ENCODE data around the gene RAB20. TPM values are rescaled to one million over a fixed set of nuclear protein-coding genes. Genes with fewer than 3 reads are reported as not detected.

The RAB20 gene
- total RNA-seq, 1 experiment from 2014 or later = 10.6 TPM

- H3K4me3 ChIP-seq (replicated peaks in 1 of 2; ENCODE audit: low read depth in 1 of 2, low read length in 2 of 2) = no peak overlapping the region
- ChIA-PET CTCF (interaction anchor here (0.5 to 1.7 kb wide), 14 partner anchors 9 to 455 kb away, joined by 3 to 8 read pairs (median 4); partner anchors contain the start of gene NAXD), POLR2A (interaction anchor here (1.2 to 1.3 kb wide), 2 partner anchors 119 to 122 kb away, joined by 3 read pairs; no protein-coding TSS in a partner anchor), RAD21 (ENCODE audit: low non-redundant PET in 1 of 2, low total read pairs in 2 of 2, uncharacterized antibody in 2 of 2, unreplicated experiment in 2 of 2) (interaction anchor here (0.6 to 1.3 kb wide), 3 partner anchors 36 to 138 kb away, joined by 3 to 4 read pairs (median 3); no protein-coding TSS in a partner anchor)
- H3K79me2 ChIP-seq (ENCODE audit: insufficient read depth, low read length) = no peaks in the 10 kb centered on the region
- no peaks in the 10 kb centered on the region for H3K27me3 ChIP-seq (ENCODE audit: insufficient read depth, low read length)
- H2AFZ ChIP-seq (ENCODE audit: low read depth, low read length, poor library complexity, severe bottlenecking) = peak overlapping the region; percentile 81
- H3K4me2 ChIP-seq (ENCODE audit: low read length) = peak overlapping the region; percentile 27; the same call in 1 of the 2 replicates
- peaks cover 2 to 5% of the 10 kb centered on the region in 2 experiments; a peak in 2 of 4 replicates for H3K4me1 ChIP-seq (ENCODE audit: control insufficient read depth in 1 of 2, insufficient read depth in 2 of 2, low read length in 2 of 2)
- H4K20me1 ChIP-seq (ENCODE audit: insufficient read depth) = no peaks in the 10 kb centered on the region
- no TSS peak for BruUV-seq (replicated peaks)
- intact Hi-C loops (cut with micrococcal nuclease) = loop anchor here (2.0 to 10.0 kb wide), 3 partner anchors 139 to 461 kb away; no protein-coding TSS in a partner anchor
- no peaks in the 10 kb centered on the region for H3K9me2 ChIP-seq (ENCODE audit: insufficient read depth)
- no peak overlapping the region for H3K27ac ChIP-seq (ENCODE audit: low read depth, low read length)
- H3K36me3 ChIP-seq (ENCODE audit: control insufficient read depth in 1 of 2, insufficient read depth in 2 of 2, low read length in 2 of 2) = no peaks in the 10 kb centered on the region
- TF ChIP-seq CTCF (IDR thresholded peaks at IDR 0.05 in 2 of 3, conservative IDR thresholded peaks at IDR 0.05 in 1 of 3; ENCODE audit: borderline replicate concordance in 1 of 3, insufficient read depth in 1 of 3, low read depth in 2 of 3, low read length in 2 of 3) = peak; percentile 48 to 72 (median 70); a peak in 5 of 6 replicates
- peak; percentile 81 for TF ChIP-seq RAD21 (IDR thresholded peaks at IDR 0.05; ENCODE audit: low read depth)
- TF ChIP-seq CEBPB (IDR thresholded peaks at IDR 0.05; ENCODE audit: low read depth) = no peak
- DNase-seq (ENCODE audit: low read depth, low spot score) (peak; percentile 50), ATAC-seq (peak; percentile 93)
- H3K9ac ChIP-seq (ENCODE audit: low read length) = no peak overlapping the region
- no peaks in the 10 kb centered on the region for H3K9me3 ChIP-seq (ENCODE audit: control insufficient read depth in 1 of 2, insufficient read depth in 1 of 2, low read depth in 1 of 2, low read length in 2 of 2)
Observed at GRCh38 chr13:110593430-110594130, 32.1 kb upstream of the RAB20 start.

- Histone ChIP-seq H3K79me2 (ENCODE audit: insufficient read depth, low read length) (no peaks in the 10 kb centered on the region), H2AFZ (ENCODE audit: low read depth, low read length, poor library complexity, severe bottlenecking) (no peak overlapping the region), H3K4me3 (replicated peaks in 1 of 2; ENCODE audit: low read depth in 1 of 2, low read length in 2 of 2) (no peak overlapping the region), H3K27ac (ENCODE audit: low read depth, low read length) (no peak overlapping the region), H3K9me3 (ENCODE audit: control insufficient read depth in 1 of 2, insufficient read depth in 1 of 2, low read depth in 1 of 2, low read length in 2 of 2) (no peaks in the 10 kb centered on the region), H3K9me2 (ENCODE audit: insufficient read depth) (no peaks in the 10 kb centered on the region), H3K9ac (ENCODE audit: low read length) (no peak overlapping the region), H3K36me3 (ENCODE audit: control insufficient read depth in 1 of 2, insufficient read depth in 2 of 2, low read length in 2 of 2) (no peaks in the 10 kb centered on the region), H3K27me3 (ENCODE audit: insufficient read depth, low read length) (no peaks in the 10 kb centered on the region), H3K4me1 (ENCODE audit: control insufficient read depth in 1 of 2, insufficient read depth in 2 of 2, low read length in 2 of 2) (peaks cover 2 to 5% of the 10 kb centered on the region in 2 experiments; a peak in 2 of 4 replicates), H4K20me1 (ENCODE audit: insufficient read depth) (no peaks in the 10 kb centered on the region), H3K4me2 (ENCODE audit: low read length) (no peak overlapping the region)
- BruUV-seq (replicated peaks) = no TSS peak
- DNase-seq (ENCODE audit: low read depth, low spot score) = no peak
- no peak for TF ChIP-seq JUND (IDR thresholded peaks at IDR 0.05)
- no peak for TF ChIP-seq REST (IDR thresholded peaks at IDR 0.05; ENCODE audit: low read depth)
- no peak for TF ChIP-seq ZBTB33 (IDR thresholded peaks at IDR 0.05; ENCODE audit: extremely low read depth, insufficient replicate concordance, low read length)
- no peak for TF ChIP-seq ELF1 (IDR thresholded peaks at IDR 0.05; ENCODE audit: borderline replicate concordance, low read depth)
- intact Hi-C loops (cut with micrococcal nuclease) = loop anchor here (2.0 to 10.0 kb wide), 3 partner anchors 138 to 462 kb away; no protein-coding TSS in a partner anchor
- ChIA-PET POLR2A (no interaction called here), CTCF (no interaction called here), RAD21 (ENCODE audit: low non-redundant PET in 1 of 2, low total read pairs in 2 of 2, uncharacterized antibody in 2 of 2, unreplicated experiment in 2 of 2) (no interaction called here)
- no peak for ATAC-seq
Observed at GRCh38 chr13:110592665-110593064, 31.1 kb upstream of the RAB20 start.

Data from HCT116 (cell line).